GM10266 (cell line): ENCODE results near the gene DLGAP1.

Experiments
- DNase-seq: peaks from one replicate; pipeline ENCODE4 v3.0.0; 2012; ENCODE audit errors: extremely low spot score
- CTCF ChIP-seq: IDR thresholded peaks from 2 replicates; pipeline ENCODE4 v1.5.1; 2012; ENCODE audit warnings: mild to moderate bottlenecking, low read depth; ENCODE audit not compliant: control insufficient read depth, insufficient read depth; ENCODE audit errors: missing control alignments

DLGAP1 gene

GRCh38 chr18:4391859-4392258 is 63.2 kb downstream of the DLGAP1 start:
- no peak for DNase-seq
- no peak for TF ChIP-seq CTCF

- TF ChIP-seq CTCF, result no peak
- no peak for DNase-seq
Observed at GRCh38 chr18:4385876-4386275, 69.2 kb downstream of the DLGAP1 start.

GRCh38 chr18:4384932-4385331 is 70.2 kb downstream of the DLGAP1 start:
- DNase-seq, result no peak
- no peak for TF ChIP-seq CTCF

GRCh38 chr18:4374564-4374963 is 80.5 kb downstream of the DLGAP1 start:
- no peak for DNase-seq
- TF ChIP-seq CTCF, result no peak

GRCh38 chr18:4369705-4370104 is 85.4 kb downstream of the DLGAP1 start:
- TF ChIP-seq CTCF, result no peak
- DNase-seq, result no peak

GRCh38 chr18:4360221-4360715 is 94.8 kb downstream of the DLGAP1 start:
- no peak for DNase-seq
- no peak for TF ChIP-seq CTCF

- no peak for DNase-seq
- TF ChIP-seq CTCF, result no peak
Observed at GRCh38 chr18:4358618-4359017, 96.5 kb downstream of the DLGAP1 start.
